ENCODE measurements around the gene GPATCH11.

GPATCH11 gene

DNA sequence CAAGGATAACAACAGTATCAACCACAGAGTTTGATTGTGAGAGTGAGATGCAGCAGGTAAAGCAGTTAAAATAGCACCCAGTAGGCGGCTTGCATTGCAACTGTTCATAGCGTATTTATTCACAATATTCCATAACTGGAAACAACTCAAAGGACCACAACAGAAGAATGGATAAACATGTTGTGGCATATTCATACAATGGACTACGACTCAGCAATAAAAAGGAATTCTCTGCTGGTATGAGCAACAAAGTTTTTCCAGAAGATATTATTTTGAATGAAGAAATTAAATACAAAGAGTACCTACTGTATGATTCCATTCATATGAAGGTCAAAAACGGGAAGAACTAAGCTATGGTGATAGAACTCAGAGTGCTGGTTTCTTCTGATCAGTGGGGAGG is 25.2 kb downstream of the GPATCH11 start:
- no peak for DNase-seq

DNA sequence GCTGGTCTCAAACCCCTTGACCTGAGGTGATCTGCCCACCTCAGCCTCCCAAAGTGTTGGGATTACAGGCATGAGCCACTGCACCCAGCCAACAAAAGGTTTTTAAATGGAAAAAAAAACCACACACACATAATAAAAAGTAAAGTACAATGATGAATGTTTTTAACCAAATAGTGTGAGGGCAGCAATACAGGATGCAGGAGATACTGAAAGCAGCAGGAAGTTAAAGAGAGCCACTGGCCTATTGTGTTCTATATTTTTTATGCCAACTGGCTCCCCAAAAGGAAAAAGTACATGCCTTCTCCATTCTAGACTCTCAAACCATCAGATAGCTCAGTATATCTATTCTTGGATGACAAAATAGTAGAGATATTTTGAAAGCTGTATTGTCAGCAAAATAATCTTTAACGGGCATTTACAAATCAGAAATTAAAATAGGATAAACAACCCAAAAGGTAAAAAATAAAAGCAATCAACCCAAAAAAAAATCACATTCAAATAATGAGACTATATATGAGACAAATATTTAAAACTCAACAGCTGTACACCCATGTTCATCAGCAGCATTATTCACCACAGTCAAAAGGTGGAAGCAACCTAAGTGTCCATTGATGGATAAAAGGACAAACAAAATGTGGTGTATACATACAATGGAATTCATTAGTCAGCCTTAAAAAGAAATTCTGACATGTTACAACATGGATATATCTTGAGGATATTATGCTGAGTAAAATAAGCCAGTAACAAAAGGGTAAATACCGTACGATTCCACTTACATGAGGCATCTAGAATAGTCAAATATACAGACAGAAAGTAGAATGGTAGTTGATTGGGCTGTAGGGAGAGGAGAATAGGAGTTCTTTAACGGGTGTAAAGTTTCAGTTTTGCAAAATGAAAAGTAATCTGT is 26.2 kb downstream of the GPATCH11 start:
- DNase-seq: no peak

- DNase-seq: no peak
These were observed 27.6 kb downstream of the GPATCH11 start for GRCh38 chr2:37111958-37112357.

DNA sequence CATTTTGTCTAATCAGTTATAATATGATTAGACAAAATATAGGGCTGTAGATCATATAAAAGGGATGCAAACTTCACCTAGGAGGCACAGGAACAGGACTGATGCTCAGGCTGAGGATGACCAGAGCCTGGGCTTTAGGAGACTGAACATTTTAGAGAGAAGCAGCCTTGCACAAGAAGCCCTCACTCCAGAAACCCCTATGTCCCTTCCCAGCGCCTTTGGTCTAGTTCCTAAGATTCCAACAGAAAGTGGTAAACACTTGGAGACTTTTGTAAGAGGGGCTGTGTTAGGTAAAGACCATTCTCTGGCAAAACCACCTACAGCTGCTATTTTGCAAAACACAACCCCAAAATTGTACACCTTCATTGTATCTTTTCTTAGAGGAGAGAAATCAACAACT is 33.2 kb downstream of the GPATCH11 start:
- no peak for DNase-seq

DNA sequence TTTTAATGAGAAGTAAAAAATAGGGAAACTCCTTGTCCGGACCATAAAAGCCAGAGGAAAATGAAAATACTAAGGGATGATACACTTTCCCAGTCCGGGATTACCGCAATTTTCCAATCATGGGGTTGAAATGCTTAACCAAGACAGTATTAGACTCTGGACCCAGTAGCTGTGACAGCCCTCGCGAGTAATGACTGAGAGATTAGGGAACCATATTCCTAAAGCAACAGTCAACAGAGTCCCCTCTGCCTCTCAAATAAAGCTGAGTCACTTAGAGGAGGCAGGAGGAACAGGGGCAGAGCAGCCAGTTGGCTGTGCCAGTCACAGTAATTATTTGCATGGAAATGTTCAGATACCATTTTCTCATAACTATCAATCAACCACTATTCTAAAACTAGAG is 34.8 kb downstream of the GPATCH11 start:
- no peak for DNase-seq

DNA sequence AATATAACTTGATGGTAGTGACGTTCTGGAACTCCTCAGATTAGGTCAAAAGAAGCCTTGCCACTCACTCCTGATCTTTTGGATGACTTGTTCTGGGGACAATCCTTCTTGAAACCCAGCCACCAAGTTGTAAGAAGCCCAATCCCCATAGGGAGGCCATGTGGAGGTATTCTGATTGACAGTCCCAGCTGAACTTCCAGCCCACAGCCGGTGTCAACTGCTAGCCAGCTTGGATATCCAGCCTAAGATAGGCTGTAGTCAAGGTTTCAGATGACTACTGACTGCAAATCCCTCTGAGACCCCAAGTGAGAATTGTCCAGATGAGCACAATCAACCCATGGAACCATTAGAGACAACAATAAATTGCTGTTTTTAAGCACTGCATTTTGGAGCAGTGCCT is 41.1 kb downstream of the GPATCH11 start:
- no peak for DNase-seq

- no peak for DNase-seq
These were observed 48.6 kb downstream of the GPATCH11 start for GRCh38 chr2:37132914-37133313.

DNA sequence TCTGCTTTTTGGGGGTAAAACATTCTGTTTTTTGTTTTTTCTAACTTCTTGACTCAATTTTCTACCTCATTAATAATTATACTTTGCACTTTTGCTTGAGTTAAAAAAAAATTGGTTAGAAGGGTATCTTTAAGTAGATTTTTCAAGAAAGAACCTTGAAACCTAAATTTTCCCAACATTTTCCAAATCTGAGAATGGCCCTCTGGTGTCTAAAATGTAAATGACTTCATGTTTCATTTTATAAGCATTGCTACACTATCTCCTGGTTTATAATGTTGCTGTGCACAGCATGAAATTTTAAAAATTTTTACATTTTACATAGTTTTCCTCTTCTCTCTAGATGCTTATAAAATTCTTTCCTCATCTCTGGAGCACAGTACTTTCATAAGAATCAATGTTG is 58.2 kb downstream of the GPATCH11 start:
- no peak for DNase-seq

DNA sequence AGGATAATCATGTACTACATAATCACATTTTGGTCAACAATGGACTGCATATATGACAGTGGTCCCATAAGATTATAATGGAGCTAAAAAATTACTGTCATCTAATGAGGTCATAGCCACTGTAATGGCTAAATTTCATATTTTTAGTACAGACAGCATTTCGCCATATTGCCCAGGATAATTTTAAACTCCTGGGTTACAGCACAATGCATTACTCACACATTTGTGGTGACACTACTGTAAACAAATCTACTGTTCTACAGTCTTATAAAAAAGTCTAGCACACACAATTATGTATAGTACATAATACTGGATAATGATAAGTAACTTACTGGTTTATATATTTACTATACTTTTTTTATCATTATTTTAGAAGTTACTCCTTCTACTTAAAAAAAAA is 59.7 kb downstream of the GPATCH11 start:
- no peak for DNase-seq

DNA sequence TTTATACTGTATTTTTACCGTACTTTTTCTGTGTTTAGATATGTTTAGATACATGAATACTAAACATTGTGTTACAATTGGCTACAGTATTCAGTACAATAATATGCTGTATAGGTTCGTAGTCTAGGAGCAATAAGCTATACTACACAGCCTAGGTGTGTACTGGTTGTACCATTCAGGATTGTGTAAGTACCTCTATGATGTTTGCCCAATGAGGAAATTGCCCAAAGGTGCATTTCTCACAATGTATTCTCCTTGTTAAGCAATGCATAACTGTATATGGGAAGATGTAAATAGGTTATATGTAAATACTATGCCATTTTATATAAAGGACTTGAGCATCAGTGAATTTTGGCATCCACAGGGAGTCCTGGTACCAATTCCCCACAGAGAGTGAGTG is 61.7 kb downstream of the GPATCH11 start:
- no peak for DNase-seq

- DNase-seq: no peak
These were observed 64.0 kb downstream of the GPATCH11 start for GRCh38 chr2:37148325-37148724.
